ENCODE measurements around the gene CRYBB3.

Gene CRYBB3

DNA sequence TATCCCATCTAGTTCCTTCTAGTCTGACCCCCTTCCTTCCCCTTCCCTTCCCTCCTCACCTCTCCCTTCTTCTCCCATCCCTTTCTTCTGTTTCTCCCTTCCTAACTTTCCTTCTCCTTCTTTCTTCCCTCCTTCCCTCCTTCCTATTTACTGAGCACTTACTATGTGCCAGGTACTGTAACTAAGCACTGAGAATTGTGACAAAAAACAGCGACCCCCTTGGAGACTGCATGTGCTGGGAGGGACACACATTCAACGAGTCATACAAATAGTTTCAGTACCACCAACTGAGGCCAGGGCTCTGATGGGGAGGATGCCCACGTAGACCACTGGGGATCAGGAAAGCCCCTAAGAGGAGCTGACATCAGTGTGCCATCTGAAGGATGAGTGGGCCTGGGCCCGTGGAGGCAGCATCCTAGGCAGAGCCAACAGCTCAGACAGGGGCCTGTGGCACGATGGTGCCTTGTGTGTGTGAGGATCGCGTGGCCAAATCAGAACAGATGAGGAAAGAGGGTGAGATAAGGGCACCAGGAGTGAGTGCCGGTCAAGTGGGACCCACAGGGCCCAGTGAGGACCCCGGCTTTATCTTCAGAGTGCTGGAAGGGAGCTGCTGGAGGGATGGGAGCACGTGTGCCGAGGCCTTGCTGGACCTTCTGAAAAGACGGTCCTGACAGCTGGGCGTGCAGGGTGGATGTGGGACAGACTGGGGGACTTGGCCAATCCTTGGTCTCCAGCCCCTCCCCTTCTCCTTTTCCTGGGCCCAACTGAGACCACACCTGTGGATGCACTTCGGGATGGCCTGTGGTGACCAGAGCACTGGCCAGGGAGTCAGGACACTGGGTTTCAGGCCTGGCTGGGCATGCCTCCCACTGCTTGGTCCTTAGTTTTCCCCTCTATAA is 38.4 kb upstream of the CRYBB3 start:
- TF ChIP-seq CTCF (IDR thresholded peaks at IDR 0.05; ENCODE audit: low read depth, low read length) = no peak
- H3K4me3 ChIP-seq (ENCODE audit: low read depth, low read length) = no peak overlapping the region

- TF ChIP-seq CTCF (IDR thresholded peaks at IDR 0.05; ENCODE audit: low read depth, low read length) = no peak
- no peak overlapping the region for H3K4me3 ChIP-seq (ENCODE audit: low read depth, low read length)
Observed at GRCh38 chr22:25161916-25162530, 37.6 kb upstream of the CRYBB3 start.

DNA sequence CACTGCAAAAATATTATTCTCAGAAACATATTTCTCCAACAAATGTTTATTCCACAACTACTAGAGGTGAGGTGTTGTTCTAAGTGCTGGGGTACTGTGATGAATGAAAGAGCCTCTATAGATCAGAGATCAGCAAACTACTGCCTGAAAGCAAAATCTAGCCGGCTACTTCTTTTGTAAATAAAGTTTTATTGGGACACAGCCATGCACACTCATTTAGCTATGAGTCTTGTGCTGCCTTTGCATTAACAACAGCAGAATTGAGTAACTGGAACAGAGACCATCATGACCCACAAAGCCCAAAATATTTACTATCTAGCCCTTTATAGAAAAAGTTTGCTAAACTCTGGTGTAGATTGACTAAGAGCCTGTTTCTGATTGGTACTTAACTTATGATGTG is 37.1 kb upstream of the CRYBB3 start:
- no peak overlapping the region for H3K4me3 ChIP-seq (ENCODE audit: low read depth, low read length)
- no peak for TF ChIP-seq CTCF (IDR thresholded peaks at IDR 0.05; ENCODE audit: low read depth, low read length)

DNA sequence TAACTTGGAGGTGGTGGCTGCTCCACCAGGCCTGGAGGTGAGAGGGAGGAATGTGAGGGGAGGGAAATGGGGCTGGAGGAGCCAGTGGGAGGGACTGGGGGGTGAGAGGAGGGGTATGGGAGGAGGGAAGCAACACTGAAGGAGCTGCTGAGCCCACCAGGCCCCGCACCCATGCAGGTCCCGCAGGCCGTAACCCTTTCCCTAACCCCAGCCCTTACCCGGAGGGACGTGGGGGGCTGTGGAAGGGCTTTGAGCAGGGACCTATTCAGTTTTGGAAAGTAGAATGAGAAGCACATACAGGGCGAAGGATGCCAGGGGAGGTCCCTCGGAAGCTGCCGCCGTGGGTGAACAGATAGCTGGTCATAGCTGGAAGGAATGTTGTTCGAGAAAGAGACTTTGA is 33.9 kb upstream of the CRYBB3 start:
- TF ChIP-seq CTCF (IDR thresholded peaks at IDR 0.05; ENCODE audit: low read depth, low read length) = no peak

DNA sequence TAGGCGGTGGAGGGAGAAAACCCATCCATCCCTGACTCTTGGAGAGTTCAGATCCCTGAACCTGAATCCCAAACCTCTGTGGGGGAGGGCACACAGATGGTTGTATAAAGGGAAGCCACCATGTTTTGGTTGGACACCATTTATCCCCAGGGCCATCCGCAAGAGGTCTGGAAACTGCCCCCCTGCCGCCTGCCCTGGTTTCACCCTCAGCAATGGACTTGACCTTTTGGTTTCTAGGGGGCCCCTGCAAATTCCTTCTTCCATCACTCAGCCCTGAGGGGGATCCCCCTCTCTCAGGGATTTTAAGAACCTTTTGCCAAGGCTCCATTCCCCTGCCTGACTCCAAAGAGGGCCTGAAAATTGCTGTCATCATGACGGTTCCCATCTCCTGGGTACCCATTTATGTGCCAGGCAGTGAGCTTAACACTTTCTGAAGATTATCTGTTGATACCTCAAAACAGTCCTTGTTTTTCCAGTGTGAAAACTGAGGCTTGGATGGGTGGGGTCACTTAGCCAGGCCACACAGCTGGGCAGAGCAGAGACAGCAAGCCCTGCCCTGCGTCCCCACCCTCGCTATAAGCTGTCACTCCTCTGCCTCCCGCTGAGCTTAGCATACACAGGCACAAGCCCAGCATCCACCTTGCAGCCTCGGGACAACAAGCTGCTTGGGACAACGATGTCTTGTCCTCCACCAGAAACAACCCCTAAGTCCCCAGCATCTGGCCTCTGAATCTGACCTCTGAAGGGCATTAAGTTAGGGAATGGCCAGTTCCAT is 33.2 kb upstream of the CRYBB3 start:
- no peak for TF ChIP-seq CTCF (IDR thresholded peaks at IDR 0.05; ENCODE audit: low read depth, low read length)
- no peak overlapping the region for H3K4me3 ChIP-seq (ENCODE audit: low read depth, low read length)

More for the DNA sequence above, 33.9 kb upstream of the CRYBB3 start:
- H3K4me3 ChIP-seq (ENCODE audit: low read depth, low read length) = no peak overlapping the region

DNA sequence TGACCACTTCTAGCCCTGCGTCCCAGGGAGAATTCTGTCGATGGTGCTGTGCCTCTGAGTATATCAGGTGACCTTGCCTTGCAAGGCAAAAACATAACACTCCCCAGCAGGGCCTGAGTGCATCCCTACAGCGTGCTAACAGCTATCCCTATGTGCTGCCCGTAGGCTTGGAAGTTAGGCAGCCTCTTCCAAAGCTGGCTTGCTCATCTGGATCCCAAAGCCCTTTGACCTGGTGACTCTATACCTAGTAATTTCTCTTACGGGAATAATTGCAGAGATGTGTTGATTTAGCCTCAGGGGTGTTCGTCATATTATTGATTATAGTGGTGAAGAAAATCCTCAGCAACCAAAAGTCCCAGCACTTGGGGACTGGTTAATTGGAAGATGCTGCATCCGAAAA is 32.6 kb upstream of the CRYBB3 start:
- no peak for TF ChIP-seq CTCF (IDR thresholded peaks at IDR 0.05; ENCODE audit: low read depth, low read length)

More for the DNA sequence above, 32.6 kb upstream of the CRYBB3 start:
- H3K4me3 ChIP-seq (ENCODE audit: low read depth, low read length) = no peak overlapping the region
